22Rv1 (cell line): Measurements from ENCODE around the gene TXNDC12.
A peak's percentile ranks its signal among the peaks of the same experiment; 100 is the strongest.

Experiments used
- H3K27ac ChIP-seq: fragments of 450-650 bp; 2 replicates; pipeline ENCODE4 v1.5.1; 2017
- ZFX ChIP-seq: fragments of 450-650 bp; IDR thresholded peaks from 2 replicates; pipeline ENCODE4 v1.6.1; 2017; ENCODE audit warnings: antibody characterized with exemption, borderline replicate concordance
- TF ChIP-seq, protein P1 (sequence below): fragments of 450-650 bp; IDR thresholded peaks from 2 replicates; pipeline ENCODE4 v1.5.1; 2017; ENCODE audit warnings: mild to moderate bottlenecking

Gene TXNDC12

DNA sequence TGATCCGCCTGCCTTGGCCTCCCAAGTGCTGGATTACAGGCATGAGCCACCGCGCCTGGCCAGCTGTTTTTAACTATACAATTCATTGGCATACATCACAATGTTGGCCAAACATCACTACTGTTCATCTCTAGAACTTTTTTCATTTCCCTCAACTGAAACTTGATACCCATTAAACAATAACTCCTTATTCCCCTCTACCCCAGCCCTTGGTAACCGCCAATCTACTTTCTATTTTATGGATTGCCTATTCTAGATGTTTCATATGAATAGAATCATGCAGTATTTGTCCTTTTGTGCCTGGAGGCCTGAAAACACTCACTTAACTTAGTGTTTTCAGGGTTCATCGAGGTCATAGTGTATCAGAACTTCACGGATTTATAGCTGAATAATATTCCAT lies 17.3 kb upstream of the TXNDC12 start:
- TF ChIP-seq ZFX = no peak
- TF ChIP-seq, protein P1, sequence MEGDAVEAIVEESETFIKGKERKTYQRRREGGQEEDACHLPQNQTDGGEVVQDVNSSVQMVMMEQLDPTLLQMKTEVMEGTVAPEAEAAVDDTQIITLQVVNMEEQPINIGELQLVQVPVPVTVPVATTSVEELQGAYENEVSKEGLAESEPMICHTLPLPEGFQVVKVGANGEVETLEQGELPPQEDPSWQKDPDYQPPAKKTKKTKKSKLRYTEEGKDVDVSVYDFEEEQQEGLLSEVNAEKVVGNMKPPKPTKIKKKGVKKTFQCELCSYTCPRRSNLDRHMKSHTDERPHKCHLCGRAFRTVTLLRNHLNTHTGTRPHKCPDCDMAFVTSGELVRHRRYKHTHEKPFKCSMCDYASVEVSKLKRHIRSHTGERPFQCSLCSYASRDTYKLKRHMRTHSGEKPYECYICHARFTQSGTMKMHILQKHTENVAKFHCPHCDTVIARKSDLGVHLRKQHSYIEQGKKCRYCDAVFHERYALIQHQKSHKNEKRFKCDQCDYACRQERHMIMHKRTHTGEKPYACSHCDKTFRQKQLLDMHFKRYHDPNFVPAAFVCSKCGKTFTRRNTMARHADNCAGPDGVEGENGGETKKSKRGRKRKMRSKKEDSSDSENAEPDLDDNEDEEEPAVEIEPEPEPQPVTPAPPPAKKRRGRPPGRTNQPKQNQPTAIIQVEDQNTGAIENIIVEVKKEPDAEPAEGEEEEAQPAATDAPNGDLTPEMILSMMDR = no peak
- no peak overlapping the region for H3K27ac ChIP-seq

DNA sequence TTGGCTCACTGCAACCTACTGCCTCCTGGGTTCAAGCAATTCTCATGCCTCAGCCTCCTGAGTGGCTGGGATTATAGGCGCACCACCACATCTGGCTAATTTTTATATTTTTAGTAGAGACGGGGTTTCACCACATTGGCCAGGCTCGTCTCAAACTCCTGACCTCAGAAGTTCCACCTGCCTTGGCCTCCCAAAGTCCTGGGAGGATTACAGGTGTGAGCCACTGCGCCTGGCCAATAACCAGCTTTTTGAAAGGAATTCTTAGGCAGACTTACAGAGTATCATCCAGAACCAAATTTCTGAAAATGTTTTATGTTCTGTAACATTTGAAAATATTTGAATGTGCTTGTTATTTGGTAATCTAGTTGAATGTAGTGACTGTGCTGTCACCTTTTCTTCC lies 15.7 kb upstream of the TXNDC12 start:
- TF ChIP-seq ZFX = no peak
- TF ChIP-seq, protein P1 = no peak

DNA sequence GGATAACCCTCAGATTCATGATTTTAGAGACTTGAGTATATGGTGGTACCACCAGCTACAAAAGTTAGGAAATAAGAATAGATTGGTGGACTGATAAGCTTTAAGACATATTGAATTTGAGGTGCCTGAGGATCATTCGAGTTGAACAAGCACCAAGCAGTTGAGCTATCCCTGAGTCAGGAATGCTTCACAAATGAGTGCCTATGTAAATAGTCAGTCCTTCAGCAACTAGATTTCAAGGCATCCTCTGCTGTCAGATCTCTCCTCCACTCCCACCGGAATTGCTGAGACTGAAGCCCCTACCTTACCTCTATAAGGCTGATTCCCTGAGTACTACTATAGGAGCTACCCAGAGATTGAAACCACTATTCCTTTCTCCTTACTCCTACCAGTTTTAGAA lies 8.2 kb upstream of the TXNDC12 start:
- TF ChIP-seq, protein P1 = no peak
- TF ChIP-seq ZFX = no peak
- H3K27ac ChIP-seq = no peak overlapping the region

More for the DNA sequence above, 15.7 kb upstream of the TXNDC12 start:
- peak overlapping the region; percentile 25; the same call in 1 of the 2 replicates for H3K27ac ChIP-seq

DNA sequence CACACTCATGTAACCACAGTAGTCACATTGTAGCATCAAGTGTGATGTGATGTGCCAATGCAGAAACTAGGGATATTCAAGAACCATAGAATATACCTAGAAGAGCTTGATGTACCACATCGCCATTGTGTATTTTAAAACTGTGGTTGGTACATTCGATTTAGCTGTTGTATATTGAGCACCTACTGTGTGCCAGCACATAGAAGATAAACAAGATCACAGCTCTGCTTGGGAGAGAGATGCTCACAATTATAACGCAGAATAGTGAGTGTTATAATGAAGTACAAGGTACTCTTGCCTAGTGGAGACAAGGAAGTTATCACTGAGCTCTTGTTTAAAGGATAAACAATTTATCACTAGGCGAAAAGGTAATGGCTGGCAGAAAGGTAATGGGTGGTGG lies 5.8 kb upstream of the TXNDC12 start:
- H3K27ac ChIP-seq = no peak overlapping the region
- TF ChIP-seq, protein P1 = no peak
- TF ChIP-seq ZFX = no peak

DNA sequence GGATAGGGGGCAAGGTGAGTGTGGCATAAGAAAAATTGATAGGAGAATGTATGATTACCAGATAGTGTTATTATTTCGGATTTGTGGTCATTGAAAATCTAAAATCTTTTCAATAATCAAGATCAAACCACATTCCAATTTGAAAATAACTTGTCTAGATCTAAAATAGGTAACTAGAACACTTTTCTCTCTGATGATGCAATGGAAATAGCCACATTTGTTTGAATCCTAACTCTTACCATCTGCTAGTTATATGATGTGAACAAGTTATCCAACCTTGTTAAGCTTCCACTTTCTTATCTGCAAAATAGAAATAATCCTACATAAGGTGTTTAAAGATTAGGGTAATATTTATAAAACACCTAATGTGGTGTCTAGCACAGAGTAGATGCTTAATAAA lies 4.9 kb upstream of the TXNDC12 start:
- no peak overlapping the region for H3K27ac ChIP-seq

GRCh38 chr1:52059321-52059720 lies 4.3 kb upstream of the TXNDC12 start:
- no peak overlapping the region for H3K27ac ChIP-seq
- no peak for TF ChIP-seq ZFX

More for the DNA sequence above, 4.9 kb upstream of the TXNDC12 start:
- TF ChIP-seq, protein P1 = no peak
- no peak for TF ChIP-seq ZFX

DNA sequence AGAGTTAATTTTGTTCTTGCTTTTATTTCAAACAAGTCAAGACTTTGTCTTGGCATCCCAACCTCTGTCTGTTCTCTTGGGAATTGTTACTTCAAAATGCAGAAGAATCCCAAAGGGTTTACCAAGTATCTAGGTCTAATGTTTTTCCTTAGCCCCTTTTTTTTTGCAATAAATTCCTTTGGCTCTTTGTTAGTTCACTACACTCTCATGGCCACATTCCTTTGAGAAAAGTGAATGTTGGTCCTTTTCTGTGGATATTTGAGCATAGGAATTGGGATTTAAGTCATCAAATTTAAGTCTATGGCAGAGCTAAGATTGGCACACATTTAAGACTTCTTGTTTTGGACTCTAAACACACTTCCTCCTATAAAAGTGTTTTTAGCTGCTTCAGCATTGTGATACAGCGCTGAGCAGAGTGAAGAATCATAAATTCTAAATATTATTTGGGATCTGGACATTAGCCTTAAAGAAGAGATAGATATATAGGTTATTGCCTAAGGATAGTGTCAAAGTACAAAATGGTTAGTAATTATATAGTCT lies 3.0 kb upstream of the TXNDC12 start:
- no peak overlapping the region for H3K27ac ChIP-seq
- TF ChIP-seq, protein P1 = no peak
- no peak for TF ChIP-seq ZFX

DNA sequence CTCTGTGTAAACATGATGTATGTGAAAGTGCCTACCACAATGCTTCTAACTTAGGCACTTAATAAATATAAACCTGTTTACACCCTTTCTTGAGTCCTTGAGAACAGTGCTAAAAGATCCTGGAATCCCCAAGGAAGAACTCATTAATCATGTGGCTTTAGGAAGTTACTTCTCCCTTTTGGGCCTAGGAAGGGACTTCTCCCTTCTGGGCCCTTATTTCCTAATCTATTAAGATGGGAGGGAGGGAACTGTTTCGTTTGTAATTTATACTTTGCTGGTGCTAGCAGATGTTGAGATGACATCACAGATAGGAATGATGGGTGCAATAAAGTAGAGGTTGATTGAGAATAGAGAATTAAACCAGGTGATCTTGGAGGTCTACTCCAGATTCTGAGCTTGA lies 2.3 kb upstream of the TXNDC12 start:
- peak overlapping the region; percentile 99 for H3K27ac ChIP-seq
- no peak for TF ChIP-seq ZFX
- TF ChIP-seq, protein P1 = no peak
